ENCODE results near the gene KRTAP19-1.
"Not testable (repeated sequence)": the region's sequence is repeated elsewhere in the genome, so short reads cannot be mapped to it uniquely, and the experiment has no call there.

KRTAP19-1 gene

DNA sequence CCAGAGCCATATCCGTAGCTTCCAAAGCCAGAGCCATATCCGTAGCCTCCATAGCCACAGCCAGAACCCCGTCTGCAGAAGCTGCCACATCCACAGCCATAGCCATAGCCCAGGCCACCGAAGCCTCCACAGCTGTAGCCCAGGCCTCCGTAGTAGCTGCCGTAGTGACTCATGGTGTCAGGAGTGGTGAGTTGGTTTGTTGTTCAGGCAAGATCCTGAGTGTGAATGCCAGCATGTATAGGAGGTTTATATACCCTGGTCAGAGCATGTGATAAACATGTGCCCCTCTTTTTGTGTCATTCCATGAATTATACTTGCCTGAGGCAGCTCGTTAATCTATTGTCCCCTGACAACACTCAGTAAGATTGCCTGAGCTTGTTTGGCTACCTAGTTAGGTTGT, at the start of gene KRTAP19-1:
Gene KRTAP19-1, minus strand, starts transcription at position 223 of the 400 bp plus-strand sequence. Its CDS starts 50 bp downstream, at position 173.
- no peak for DNase-seq

DNA sequence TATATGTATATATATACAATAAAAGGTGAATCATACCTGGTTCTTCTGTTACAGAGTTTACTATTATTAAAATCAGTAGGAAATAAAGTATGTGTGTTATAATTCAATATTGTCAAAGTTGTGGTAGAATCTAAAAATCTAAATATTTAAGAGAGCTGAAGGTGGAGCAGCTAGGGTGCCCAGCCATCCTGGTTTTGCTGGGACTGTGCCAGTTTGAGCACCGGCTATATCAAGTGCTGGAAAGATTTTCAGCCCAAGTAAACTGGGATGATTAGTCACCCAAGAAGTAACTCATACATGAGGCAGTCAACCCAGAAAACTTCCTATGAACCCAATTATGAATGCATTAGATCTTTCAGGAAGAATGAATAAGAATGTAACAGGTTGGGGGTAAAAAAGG, 38.7 kb upstream of the KRTAP19-1 start:
- DNase-seq: no peak

DNA sequence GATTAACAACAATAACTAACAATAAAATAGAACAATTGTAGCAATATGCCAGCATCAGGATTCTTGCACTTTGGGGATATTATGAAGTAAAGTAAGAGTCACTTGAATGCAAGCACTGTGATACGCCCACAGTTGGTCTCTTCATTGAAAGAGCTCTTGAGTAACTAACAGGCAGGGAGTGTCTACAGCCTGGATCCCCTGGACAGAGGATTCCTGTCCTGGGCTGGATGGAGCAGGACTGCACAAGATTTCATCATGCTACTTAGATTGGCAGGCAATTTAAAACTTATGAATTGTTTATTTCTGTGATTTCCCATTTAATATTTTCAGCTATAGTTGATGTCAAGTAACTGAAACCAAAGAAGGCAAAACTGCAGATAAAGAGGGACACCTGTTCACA, 35.5 kb upstream of the KRTAP19-1 start:
- no peak for DNase-seq

DNA sequence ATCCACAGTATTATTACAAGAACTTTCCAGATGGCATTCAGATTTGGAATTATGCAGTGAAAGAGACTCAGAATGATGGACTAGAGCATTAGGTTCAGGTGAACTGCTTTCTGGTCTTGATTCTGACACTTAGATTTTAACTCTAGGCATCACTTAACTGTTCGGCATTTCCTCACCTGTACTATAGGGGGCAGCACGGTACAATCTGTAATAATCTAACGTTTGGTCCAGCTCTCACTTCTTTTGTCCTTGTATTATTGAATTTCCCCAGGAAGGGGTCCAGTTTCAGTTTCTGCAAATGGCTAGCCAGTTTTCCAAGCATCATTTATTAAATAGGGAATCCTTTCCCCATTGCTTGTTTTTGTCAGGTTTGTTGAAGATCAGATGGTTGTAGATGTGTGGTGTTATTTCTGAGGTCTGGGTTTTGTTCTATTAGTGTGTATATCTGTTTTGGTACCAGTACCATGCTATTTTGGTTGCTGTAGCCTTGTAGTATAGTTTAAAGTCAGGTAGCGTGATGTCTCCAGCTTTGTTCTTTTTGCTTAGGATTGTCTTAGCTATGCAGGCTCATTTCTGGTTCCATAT, 25.5 kb upstream of the KRTAP19-1 start:
- not testable (repeated sequence) for DNase-seq

DNA sequence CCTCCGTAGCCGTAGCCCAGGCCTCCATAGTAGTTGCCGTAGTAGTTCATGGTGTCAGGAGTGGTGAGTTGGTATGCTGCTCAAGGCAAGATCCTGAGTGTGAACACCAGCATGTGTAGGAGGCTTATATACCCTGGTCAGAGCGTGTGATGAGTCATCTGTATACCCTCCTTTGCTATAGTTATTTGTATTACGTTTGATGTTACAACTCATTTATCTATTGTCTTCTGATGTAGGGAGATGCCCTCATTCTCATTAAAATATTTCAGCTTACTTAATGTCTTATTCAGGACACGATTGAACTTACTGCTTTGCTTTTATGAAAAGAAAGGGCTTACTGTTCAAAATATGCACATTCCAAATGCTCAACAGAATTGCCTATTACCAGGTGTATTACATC, 21.9 kb upstream of the KRTAP19-1 start, which contains the start of gene KRTAP19-5:
Gene KRTAP19-5, minus strand, starts transcription at position 101 of the 400 bp plus-strand sequence. Its CDS starts 51 bp downstream, at position 50.
- DNase-seq: no peak

DNA sequence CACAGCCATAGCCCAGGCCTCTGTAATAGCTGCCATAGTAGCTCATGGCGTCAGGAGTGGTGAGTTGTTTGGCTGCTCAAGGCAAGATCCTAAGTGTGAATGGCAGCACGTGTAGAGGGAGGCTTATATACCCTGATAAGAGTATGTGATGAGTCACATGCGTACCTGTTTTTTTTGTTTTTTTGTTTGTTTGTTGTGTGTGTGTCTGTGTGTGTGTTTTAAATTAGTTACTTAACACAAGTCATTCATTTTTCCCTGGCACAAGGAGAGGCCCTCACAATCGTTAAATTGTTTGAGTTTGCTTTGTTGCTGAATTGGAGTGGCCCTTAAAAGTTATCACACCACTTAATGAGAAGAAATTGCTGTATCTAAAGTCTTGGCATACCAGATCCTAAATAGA, 16.9 kb upstream of the KRTAP19-1 start, which contains the start of gene KRTAP19-4:
Gene KRTAP19-4, minus strand, starts transcription at position 101 of the 400 bp plus-strand sequence. Its CDS starts 55 bp downstream, at position 46.
- no peak for DNase-seq

DNA sequence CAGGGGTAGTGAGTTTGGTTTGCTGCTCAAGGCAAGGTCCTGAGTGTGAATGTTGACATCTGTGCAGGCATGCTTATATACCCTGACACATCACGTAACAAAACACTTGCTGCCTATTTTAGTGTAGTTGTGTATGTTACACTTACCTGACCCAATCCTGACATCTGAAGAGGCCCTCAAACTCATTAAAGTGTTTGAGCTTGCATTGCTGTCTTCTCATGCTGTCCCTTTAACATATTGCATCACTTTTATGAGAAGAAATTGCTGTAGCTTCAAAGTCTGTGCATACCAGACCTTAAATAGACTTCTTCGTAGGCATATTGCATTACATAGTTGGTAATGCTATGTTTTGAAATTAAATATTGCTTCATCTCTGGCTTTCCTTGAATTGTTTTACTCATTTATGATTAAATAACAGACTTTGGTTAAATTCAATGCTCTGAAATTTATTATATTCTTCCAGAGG, 11.8 kb upstream of the KRTAP19-1 start, which contains the start of gene KRTAP19-3:
Gene KRTAP19-3, minus strand, starts transcription at position 51 of the 466 bp plus-strand sequence. CDS start 56 bp downstream, outside the sequence.
- no peak for DNase-seq

DNA sequence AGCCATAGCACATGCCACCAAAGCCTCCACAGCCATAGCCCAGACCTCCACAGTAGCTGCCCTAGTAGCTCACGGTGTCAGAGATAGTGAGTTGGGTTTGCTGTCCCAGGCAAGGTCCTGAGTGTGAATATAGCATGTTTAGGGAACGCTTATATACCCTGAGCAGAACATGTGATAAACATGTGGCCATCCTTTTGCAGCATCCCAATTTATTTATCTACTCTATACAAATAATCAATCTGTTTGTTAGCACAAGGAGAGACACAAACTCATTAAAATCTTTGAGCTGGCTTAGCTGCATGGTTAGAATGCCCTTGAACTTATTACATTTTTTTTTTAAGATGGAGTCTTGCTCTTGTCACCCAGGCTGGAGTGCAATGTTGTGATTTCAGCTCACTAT, 7.2 kb upstream of the KRTAP19-1 start, which contains the start of gene KRTAP19-2:
Gene KRTAP19-2, minus strand, starts transcription at position 101 of the 400 bp plus-strand sequence. Its CDS starts 88 bp downstream, at position 13.
- DNase-seq: no peak

DNA sequence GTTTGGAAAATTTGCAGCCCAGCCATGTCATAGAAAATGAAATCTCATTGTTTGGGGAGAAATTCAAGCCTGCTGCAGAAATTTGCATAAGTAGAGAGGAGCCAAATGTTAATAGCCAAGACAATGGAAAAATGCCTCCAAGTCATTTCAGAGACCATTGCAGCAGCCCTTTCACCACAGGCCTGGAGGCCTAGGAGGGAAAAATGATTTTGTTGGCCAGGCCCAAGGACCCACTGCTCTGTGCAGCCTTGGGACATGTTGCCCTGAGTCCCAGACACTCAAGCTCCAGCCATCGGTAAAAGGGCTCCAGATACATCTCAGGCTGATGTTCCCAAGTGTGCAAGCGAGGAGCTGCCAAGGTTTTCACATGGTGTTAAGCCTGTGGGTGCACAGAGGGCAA, 6.0 kb upstream of the KRTAP19-1 start:
- DNase-seq: no peak

DNA sequence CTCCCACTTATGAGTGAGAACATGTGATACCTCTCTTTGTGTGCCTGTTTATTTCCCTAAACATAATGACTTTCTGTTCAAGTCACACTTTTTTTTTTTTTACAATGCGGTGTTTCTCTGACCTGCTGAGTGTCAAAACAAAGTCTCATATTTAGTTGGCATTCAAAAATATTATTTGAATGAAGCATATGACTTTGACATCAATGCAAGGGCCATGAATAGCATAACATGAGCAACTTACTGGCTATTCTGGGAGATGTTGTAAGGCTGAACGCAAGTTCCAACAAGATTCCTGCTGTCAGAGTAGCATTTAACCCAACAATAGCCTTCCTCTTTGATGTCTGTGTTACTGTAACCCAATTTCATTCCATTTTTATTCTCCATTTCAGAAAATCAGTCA, 2.0 kb upstream of the KRTAP19-1 start:
- no peak for DNase-seq

DNA sequence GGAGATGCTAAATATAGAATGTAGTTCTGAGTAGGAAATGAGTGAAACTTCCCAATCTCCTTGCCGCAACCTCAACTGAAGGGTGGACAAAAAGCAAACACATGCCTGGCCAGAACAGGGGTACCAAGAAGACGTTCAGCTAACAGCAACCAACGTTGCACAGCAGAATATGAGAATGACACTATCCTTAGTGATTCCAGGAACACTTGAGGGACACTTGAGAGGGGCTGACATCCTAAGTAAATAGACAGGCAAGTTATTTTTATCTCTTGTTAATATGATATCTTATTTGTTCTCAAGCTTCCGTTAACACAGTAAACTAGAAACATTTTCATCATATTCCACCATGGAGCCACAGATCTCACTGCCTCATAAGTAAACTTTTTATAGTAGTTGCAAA, 908 bp downstream of the KRTAP19-1 start:
- DNase-seq: no peak

DNA sequence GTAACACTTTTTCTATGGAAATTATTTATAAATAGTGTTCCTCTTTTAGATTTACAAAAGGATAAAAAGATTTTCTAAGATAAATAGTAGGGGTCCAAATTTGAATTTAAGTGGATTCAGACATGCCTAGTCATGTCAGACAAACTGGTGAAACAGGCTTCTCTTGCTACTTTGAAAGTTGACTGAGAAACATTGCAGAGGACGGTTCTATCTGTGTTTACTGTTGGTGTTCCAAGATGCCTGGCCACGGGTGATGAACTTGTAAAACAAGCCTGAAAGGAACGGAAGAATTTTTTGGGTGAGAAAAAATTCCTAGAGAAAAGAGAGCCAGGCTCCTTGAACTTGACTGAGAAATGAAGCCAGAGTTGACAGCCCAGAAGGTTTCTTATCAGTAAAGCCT, 2.2 kb downstream of the KRTAP19-1 start:
- DNase-seq: no peak

DNA sequence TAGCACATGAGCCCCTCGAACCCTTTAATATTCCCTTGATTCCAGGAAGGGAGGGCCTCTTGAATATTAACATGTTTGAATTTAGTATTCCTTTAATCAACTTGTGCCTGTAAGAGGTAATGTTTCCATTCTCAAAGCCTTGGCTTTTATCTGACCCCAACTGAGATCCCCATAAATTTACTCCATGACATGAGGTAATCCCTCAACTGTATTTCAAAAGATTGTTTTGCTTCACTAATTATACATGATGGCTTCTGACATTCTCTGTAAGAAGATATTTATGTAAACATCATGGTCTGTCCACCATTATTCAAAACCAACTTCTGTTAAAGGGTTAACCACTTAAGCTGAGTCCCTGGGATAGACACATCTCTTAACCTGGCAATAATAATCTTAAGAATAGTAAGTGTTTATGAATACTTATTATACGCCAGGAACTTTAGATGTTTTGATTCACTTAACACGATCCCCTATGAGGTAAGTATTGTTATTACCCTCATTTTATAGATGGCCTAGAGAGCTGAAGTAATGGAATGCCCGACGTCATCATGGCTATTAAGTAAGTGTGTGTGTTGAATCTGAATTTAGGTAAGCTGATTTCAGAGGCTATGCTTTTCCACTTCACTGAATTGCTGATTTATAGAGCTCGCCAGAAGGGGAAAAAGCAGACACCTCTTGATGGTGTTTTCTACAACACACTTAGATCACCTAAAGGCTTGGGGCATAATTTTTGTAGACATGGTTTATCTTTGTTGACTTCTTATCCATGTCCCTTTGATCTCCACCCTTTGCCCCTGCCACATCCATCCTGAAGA, 11.1 kb downstream of the KRTAP19-1 start:
- DNase-seq: no peak

DNA sequence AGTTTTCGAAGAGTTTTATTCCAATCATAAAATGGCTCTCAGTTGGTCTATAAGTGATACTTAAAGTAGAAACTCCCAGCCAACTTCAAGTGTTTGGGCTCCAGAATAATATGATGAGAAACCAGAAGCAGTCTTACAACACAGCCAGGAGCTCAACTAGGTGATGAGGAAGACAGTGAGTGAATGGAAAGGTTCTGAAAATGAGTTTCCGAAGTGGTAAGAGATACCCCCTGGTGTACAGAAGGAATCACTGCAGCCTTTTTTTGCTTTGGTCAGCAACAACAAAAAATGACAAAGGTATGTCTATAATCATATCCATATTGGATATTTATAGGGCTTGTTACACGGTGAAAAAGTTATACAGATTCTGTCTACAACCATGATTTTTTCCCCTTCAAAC, 16.5 kb downstream of the KRTAP19-1 start:
- no peak for DNase-seq

DNA sequence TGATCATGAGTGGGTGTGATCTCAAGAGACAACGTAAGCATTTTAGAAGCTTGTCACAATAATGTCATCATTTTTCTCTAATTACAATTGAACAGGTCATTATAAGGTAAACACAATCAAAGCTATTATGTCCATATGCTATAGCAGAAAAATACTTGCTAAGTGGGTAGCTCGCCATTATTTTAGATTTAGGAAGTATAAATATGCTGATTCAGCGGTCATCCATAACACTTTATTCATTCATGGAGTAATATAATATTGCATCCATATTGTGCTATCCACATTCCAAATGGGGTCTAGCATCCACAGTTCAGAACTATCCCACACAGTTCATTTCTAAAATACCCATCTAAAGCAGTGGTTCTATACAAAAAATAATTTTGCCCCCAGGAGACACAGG, 31.7 kb downstream of the KRTAP19-1 start:
- no peak for DNase-seq

DNA sequence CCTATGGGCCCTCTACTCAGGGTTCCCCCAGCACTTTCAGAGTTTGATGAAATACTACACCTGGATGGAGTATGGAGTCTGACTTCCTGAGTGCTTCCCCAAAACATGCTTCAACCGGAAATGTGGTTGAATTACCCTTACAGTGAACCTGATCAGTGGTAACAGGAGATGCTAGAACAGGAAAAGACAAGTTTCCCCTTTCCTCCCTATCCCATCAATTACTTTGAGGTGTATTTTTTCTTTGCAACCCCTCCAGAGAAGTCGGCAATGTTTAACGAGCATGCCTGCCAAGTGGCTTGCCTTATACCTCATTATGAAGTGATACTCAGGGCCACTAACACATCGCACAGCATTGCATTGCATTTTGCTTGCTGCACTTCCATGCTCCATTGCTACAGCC, 33.1 kb downstream of the KRTAP19-1 start:
- no peak for DNase-seq

DNA sequence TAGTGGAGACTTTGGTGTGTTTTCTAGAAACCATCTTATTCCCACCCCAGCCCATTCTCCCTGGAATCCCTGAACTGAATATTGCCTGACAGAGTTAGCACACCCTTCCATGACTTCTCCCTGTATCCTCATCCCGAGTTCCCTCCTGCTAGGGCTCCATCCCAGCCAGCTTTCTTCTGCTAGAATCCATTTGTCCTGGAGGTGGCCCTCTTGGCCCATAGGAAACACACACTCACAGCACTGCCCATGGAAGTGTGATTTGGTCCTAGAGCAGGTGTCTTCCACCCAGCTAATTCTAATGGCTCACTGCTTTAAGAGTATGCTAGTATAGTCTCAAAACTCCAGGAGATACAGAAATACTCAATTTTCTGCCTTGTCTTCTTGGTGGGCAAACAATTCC, 36.0 kb downstream of the KRTAP19-1 start:
- no peak for DNase-seq

DNA sequence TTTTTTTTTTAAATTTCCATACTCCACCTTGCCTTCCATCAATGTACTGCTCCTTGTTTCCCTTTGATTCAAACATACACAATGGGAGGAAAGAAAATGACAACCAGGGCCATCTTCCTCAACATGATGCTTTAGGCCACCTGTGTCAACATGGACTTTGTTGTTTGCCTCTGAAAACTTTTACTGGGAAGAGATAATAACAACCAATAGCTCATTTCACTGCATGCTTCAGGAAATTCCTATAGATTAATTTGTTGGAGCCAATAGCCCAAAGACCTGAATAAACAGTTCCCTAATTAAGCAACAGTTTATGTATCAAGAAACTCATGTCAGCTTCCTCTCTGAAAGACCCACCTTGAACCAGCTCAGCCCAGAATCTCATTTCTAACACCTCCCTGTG, 36.9 kb downstream of the KRTAP19-1 start:
- no peak for DNase-seq

DNA sequence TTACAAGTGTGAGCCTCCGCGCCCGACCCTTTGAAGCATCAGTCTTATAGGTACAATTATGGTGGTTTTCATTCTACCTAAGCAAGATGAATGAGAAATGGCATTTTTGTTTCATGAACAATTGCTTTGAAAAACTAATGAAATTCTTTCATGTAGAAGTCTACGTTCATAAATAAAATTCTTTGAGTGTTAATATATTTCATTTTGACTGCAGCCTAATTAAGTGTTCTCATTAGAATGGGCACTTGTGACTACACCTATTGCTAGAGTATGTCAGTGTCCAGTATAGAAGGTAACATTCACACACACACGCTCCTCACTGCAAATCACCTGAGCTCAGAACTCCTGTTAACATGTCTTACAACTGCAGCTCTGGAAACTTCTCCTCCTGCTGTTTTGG, 40.2 kb downstream of the KRTAP19-1 start, which contains the start of gene KRTAP15-1:
Gene KRTAP15-1, plus strand, starts transcription at position 301 of the 400 bp plus-strand sequence. Its CDS starts 53 bp downstream, at position 354.
- no peak for DNase-seq

DNA sequence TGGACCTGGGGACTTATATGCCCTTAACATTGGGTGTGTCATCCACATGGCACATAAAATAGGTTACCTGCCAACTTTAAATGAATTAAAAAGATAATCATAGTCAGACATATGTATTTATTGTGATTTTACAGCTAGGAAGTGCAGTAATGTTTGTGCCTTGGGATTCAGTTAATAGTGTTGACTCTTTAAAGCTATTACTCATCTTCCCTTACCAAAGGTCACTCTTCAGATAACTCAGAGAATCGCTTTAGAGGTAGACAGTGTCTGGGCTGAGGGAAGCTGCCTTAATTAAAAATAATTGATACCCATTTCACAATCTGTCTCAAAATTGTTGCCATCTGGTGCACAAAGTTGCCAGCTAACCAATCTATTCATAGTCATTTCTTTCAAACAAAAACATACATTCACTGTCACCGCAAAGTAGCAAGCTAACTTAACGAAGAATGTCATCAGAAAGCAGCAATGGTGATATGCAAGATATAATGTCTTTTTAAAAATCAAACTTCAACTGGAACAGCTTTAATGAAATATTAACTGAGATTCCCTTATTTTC, 43.1 kb downstream of the KRTAP19-1 start:
- DNase-seq: peak; percentile 92

DNA sequence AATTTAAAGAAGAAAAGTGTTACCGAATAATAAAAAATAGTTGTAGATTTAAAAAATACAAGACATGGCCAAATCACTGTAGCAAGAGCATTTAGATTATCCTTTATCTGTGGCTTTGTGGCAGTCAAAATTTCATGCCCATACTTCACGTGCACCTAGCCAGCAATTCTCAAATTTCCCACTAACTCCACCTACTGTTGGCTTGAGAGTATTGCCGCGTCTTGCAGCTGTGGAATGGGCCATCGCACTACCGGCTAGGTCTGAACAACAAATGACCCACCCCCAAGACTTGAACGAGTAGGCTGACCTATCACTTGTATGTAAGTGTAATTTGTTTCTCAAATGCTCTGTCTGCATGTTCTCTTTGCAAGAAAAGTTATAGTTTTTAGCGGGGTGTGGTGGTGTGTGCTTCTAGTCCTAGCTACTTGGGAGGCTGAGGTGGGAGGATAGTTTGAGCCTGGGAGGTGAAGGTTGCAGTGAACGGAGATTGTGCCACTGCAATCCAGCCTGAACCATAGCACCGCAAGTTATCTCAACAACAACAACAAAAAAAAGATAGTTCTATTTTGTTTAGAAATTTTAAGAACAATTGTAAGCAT, 46.0 kb downstream of the KRTAP19-1 start:
- no peak for DNase-seq

DNA sequence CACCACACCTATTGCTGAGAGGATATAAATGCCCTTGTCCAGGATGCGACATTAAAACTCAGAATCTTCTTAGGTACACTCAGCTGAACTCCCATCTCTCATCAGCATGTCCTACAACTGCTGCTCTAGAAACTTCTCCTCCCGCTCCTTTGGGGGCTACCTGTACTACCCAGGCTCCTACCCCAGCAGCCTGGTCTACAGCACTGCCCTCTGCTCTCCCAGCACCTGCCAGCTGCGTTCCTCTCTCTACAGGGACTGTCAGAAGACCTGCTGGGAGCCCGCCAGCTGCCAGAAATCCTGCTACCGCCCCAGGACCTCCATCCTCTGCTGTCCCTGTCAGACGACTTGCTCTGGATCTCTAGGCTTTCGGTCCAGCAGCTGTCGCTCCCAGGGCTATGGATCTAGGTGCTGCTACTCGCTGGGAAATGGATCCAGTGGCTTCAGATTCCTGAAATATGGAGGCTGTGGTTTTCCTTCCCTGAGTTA, 50.0 kb downstream of the KRTAP19-1 start, which contains the start of gene KRTAP13-4:
Gene KRTAP13-4, plus strand, starts transcription at position 51 of the 486 bp plus-strand sequence. Its CDS starts 56 bp downstream, at position 107.
- no peak for DNase-seq

All from NCI-H446 treated with DMSO at 0.1 percent for 48 hours (cell line).